ENCODE results near the gene SH3D19.

Gene SH3D19

DNA sequence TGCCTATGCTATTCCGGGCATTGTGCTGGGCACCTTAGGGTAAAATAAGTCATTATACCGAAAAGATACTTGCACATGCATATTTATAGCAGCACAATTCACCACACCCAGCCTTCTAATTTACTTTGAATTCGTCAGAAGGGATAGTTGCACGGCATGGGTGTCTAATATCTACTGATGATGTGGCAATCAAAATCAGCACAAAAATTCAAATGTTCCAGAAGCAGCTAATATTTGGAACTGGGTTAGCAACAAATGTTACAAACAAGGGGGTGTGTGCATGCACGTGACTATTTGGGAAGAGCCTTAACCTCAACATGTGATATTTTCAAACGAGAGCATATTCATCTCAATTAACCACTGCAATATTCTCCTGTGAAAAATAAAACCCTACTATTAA, 128.2 kb downstream of the SH3D19 start:
- no peak for DNase-seq (ENCODE audit: low read depth in 2 of 2)

GRCh38 chr4:151195801-151196200, 129.6 kb downstream of the SH3D19 start:
- no peak for DNase-seq (ENCODE audit: low read depth in 2 of 2)

- no peak for DNase-seq (ENCODE audit: low read depth in 2 of 2)
Measured at GRCh38 chr4:151193414-151193813, 132.0 kb downstream of the SH3D19 start.

DNA sequence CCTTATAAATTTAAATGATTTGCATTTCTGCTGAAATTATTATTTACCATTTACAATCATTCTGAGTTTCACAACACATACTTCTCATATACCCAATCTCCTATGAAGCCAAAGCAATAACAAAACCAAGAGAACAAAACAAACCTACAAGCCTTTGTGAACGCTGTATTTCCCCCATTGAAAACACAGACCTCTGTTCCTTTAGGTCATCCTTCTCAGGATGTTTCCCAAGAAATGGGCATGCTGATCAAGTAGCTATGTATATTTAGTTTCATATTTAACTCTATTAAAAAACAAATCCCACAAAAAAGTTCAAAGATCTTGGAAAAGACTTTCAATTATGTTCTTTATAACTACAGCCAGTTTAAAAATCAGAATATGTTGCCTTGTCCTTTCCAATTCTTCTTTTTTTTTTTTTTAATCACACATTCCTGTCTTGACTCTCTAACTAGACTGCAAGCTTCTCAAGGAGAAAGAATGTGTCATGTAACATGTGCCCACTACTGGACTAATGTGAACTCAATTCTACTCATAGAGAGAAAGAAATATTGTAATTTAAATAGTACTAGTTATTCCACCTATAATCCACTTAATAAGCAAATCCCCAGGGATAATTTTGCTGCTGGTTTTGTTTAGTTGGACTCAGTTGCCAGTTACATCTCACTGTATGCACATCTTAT, 132.7 kb downstream of the SH3D19 start:
- DNase-seq (ENCODE audit: low read depth in 2 of 2): no peak

DNA sequence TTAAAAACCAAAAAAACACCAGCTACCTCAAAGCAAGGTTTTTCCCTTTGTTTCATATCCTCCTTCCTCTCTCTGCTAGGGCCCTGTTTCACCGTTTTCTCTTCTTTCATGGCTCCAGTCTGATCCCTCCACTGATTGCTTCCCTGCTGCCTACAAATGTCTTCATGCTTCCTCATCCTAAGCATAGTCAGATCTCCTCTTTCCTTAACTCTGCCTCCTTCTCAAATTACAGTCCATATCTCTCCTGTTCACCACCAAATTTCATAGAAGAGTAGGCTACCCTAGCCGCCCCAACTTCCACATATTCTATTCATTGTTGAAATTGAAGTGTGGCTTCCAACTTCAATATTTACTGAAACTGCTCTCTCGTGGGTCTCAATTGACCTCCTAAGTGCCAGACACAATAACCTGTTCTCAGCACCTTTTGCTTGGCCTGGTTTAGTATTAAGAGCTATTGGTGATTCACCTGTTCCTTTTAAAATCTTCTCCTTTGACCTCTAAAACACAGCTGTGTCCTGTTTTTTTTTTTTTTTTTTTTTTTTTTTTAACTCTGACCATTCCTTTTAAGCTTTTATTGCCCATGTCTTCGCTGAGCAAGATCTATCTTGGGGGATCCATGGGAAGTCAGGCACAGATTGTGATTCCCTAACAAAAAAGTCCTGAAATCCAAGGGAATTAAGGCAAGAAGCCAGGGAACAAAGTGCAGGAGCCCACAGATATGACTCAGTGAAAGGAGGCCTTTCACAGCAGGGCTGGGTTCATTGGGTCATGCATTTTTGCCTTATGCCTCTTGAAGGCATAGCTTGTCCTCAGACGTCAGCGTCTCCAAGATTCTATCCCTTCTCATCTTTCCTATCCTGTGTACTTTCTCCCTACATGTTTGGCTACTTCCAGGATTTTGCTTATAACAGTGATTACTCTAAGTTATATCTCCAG, 140.6 kb downstream of the SH3D19 start:
- DNase-seq (ENCODE audit: low read depth in 2 of 2): no peak

DNA sequence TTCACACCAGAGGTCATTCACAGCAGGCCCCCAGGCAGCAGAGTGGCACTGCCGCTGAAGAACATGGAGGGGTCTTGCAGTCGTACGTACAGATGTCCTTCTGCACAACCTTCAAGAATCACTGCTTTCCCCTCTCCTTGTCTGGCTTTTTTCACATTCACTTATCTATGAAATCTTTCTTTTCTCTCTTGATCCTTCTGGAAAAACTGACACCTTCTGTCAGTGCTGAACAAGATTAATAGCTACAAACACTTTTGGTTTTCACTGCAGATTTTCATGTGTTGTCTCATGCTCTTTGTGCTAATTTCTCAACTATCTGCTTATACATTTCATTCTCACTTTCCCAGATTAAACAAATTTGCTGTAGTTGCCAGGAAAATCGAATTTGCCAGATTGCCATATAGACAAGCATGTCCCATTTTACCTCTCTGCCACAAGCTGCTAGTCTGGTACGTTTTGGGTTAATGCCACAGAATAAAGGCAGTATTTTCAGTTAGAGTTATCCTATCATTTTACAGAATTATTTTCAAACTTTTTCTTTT, 142.9 kb downstream of the SH3D19 start:
- DNase-seq (ENCODE audit: low read depth in 2 of 2): no peak

DNA sequence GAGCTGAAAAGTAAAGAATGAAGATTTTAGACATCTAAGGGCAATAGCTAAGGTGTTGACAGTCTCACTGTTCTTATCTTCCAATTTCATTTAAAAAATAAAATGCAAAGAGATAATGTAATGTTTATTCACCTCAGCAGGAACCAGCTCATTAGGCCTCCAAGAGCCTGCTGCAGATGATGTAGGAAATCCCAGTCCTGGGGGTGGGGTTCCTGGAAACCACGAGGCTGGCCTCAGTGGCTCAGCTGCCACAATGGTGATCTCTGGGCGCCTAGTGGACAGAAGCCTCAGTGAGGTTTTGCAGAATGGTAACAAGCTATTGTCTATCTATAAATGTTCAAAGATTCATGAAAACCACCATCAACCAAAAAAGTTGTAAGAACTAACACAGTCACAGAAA, 148.7 kb downstream of the SH3D19 start:
- DNase-seq (ENCODE audit: low read depth in 2 of 2): no peak

- no peak for DNase-seq (ENCODE audit: low read depth in 2 of 2)
Measured at GRCh38 chr4:151175754-151176631, 149.4 kb downstream of the SH3D19 start.

GRCh38 chr4:151175233-151175632, 150.2 kb downstream of the SH3D19 start:
- DNase-seq (ENCODE audit: low read depth in 2 of 2): no peak

DNA sequence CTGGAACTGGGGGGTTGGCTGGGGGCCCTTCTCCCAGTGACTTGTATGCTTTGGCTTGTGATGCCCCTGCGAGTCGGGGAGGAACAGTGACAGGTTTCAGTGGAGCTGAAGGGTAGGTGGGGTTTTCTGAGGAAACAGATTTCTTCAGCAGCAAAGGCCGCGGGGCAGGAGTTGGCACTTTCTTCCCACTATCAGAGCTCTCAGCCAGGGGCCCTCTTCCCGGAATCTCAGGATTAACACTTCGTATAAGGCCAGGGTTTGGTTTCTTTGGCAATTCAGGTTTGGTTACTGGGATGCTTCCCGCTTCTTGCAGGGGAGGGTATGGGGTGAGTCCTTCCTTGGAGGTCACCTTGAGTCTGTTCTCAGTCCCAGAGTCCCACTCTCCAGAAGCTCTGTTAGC, 150.6 kb downstream of the SH3D19 start:
- no peak for DNase-seq (ENCODE audit: low read depth in 2 of 2)

GRCh38 chr4:151173871-151174270, 151.5 kb downstream of the SH3D19 start:
- no peak for DNase-seq (ENCODE audit: low read depth in 2 of 2)

DNA sequence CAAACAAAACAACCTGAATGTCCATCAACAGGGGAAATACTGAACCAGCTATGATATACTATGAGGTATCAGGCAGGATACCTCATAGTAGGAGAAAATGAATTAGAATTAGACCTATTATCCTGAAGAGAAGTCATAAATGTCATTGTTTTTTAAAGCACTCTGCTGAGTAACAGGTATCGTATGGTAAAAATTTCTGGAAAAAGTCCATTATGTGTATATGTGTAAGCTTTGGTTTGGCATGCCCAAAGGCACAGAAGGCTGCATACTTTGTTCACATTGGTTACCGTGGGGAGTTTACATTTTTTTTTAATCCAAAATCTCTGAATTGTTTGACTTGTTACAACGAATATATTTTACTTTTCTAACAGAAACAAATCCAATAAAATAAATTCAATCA, 155.5 kb downstream of the SH3D19 start:
- no peak for DNase-seq (ENCODE audit: low read depth in 2 of 2)

- no peak for DNase-seq (ENCODE audit: low read depth in 2 of 2)
Measured at GRCh38 chr4:151169223-151169622, 156.2 kb downstream of the SH3D19 start.

- DNase-seq (ENCODE audit: low read depth in 2 of 2): no peak
Measured at GRCh38 chr4:151167561-151167960, 157.8 kb downstream of the SH3D19 start.

DNA sequence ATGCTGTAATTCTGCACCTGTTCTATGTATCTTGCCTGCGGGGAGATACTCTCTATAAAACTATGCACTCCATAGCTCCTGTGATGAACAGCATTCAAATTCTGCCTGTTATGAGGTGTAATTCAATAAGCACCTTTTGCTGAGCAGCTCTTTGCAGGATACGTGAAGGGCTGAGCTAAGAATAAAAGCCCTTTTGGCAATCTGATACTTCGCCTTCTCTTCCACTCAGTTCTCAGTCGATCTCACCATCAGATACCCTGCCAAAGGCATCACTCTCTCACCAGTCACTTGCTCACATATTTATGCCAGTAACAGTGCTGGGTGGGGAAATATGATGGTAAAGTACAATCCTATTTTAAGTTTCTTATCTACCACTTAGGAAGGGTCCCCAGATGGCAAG, 158.8 kb downstream of the SH3D19 start:
- no peak for DNase-seq (ENCODE audit: low read depth in 2 of 2)

DNA sequence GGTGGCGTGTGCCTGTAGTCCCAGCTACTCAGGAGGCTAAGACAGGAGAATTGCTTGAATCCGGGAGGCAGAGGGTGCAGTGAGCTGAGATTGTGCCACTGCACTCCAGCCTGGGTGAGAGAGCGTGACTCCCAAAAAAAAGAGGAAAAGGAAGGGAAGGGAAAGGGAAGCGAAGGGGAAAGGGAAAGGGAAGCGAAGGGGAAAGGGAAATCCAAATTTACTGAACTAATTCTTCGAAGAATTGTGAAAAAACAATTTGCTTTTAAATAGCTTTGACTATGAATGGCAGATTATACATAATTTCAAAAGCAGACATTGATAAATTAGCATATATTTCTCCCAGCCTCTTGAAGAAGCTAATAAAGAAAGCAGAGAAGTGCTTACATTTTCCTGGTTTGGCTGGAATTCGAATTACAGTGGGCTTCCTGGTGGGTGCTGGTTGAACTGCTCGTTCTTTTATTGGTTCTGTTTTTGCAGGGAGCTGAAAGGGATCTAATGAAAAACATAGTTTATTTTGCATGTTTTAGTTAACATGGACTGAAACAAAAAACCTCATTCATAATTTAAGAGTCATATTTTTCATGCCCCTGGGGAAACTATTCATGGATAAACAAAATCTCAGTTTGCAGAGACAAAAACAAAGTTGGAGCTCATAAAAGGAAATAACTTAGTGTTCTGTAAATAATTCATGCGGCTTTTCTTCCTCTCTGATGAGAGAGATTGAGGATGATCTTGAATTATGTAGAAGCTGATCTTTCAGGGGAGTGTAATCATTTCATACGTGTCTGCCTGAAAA, 160.0 kb downstream of the SH3D19 start:
- no peak for DNase-seq (ENCODE audit: low read depth in 2 of 2)

- no peak for DNase-seq (ENCODE audit: low read depth in 2 of 2)
Measured at GRCh38 chr4:151163855-151164254, 161.6 kb downstream of the SH3D19 start.

DNA sequence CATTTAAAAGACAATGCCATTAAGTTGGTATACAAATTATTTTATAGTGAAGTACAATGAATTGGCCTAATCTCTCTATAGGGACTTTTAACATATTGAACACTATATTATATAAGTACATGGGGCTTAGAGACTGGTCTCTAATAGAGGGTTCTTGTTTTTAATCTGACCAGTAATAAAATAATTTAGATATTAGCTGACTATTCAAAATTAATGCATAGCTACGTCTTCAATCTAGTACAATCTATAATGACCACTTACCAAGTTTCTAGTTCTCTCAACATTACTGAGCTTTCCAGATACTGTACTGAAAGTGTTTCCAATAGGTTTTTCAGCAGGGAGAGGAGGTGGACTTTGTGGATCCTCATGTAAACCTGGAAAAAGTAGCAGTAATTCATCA, 166.4 kb downstream of the SH3D19 start:
- DNase-seq (ENCODE audit: low read depth in 2 of 2): no peak

- no peak for DNase-seq (ENCODE audit: low read depth in 2 of 2)
Measured at GRCh38 chr4:151157543-151157942, 167.9 kb downstream of the SH3D19 start.

DNA sequence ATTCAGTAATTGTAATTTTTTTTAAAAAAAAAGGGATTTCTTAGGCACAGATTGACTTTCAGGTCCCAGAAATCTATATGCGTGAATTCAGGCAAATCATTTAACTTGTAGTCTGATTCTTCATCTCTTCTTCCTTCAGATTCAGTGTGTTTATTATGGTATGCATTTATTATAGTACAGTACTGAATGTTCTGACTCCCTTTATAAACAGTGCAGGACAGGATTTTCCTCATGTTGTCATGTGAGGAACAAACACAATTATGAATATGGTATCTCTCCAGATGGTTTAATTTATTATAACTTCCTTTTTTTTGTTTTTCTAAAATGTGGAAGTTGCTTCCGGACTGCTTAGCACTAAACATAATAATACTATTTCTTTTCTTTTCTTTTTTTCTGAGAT, 171.8 kb downstream of the SH3D19 start:
- DNase-seq (ENCODE audit: low read depth in 2 of 2): no peak

DNA sequence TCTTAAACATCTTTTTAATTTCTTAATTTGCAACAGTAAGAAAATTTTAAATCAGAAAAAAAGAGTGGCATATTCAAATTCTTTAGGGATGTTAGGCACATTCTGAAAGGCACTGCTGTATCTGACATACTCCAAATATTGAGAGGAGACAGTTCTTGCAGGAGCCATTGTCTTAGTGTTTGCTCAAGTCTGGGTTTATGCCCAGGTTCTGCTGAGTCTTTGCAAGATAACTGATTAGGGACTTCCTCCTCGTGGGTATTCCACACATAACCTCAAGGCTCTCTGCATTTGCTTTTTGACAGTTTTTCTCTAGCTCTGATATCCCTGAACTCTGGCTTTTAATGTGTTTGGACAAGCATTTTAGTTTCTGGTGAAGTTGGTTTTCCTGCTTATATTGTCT, 173.4 kb downstream of the SH3D19 start:
- DNase-seq (ENCODE audit: low read depth in 2 of 2): no peak

Data from activated CD8-positive, alpha-beta memory T cell treated with anti-CD3 and anti-CD28 coated beads for 4 hours (primary cell).